Epidermal melanocyte (primary cell): ENCODE results near the gene RGPD5.
"Not testable (repeated sequence)": the region's sequence is repeated elsewhere in the genome, so short reads cannot be mapped to it uniquely, and the experiment has no call there.

Experiments
- DNase-seq: peaks from one replicate; pipeline ENCODE4 v3.0.0; 2011; ENCODE audit warnings: low spot score; ENCODE audit not compliant: insufficient read length

RGPD5 gene

GRCh38 chr2:109891024-109891423, 96.9 kb downstream of the RGPD5 start:
- not testable (repeated sequence) for DNase-seq

GRCh38 chr2:109893736-109894135, 99.6 kb downstream of the RGPD5 start:
- DNase-seq = not testable (repeated sequence)

GRCh38 chr2:109894141-109894540, 100.0 kb downstream of the RGPD5 start:
- DNase-seq = not testable (repeated sequence)

- not testable (repeated sequence) for DNase-seq
These were observed 101.2 kb downstream of the RGPD5 start for GRCh38 chr2:109895090-109895869.

- not testable (repeated sequence) for DNase-seq
These were observed 102.1 kb downstream of the RGPD5 start for GRCh38 chr2:109896212-109896611.

- DNase-seq = not testable (repeated sequence)
These were observed 103.8 kb downstream of the RGPD5 start for GRCh38 chr2:109897769-109898461.

- not testable (repeated sequence) for DNase-seq
These were observed 104.6 kb downstream of the RGPD5 start, which contains the start of gene LIMS3 for GRCh38 chr2:109898462-109899336. TSS of gene LIMS3 (plus strand) at chr2:109898688. CDS start at chr2:109898729, 41 bp downstream.

- DNase-seq = not testable (repeated sequence)
These were observed 111.7 kb downstream of the RGPD5 start for GRCh38 chr2:109905796-109906195.
